H9 (cell line): ENCODE data around the gene ABCA6. TPM values are rescaled to one million over a fixed set of nuclear protein-coding genes. Genes with fewer than 3 reads are reported as not detected.

Source experiments
- DNase-seq: peaks from one replicate; pipeline ENCODE4 v3.0.0-alpha.2; 2017
- H2AFZ ChIP-seq: one replicate; pipeline ENCODE4 v1.6.1; 2013; ENCODE audit warnings: mild to moderate bottlenecking, low read length, control low read depth, moderate library complexity
- H2AK5ac ChIP-seq: 2 replicates; pipeline ENCODE4 v1.6.1; 2013; ENCODE audit warnings: low read length, control low read depth, mixed read lengths; ENCODE audit not compliant: insufficient read length
- H2BK120ac ChIP-seq: one replicate; pipeline ENCODE4 v1.6.1; 2013; ENCODE audit warnings: low read depth, mild to moderate bottlenecking, low read length, control low read depth, inconsistent platforms; ENCODE audit not compliant: poor library complexity, severe bottlenecking
- H2BK12ac ChIP-seq: 2 replicates; pipeline ENCODE4 v1.6.1; 2013; ENCODE audit warnings: low read length, control low read depth, mixed read lengths, low read depth; ENCODE audit not compliant: insufficient read length
- H2BK15ac ChIP-seq: 2 replicates; pipeline ENCODE4 v1.6.1; 2013; ENCODE audit warnings: low read depth, low read length, control low read depth
- H2BK20ac ChIP-seq: one replicate; pipeline ENCODE4 v1.6.1; 2013; ENCODE audit warnings: low read depth, mild to moderate bottlenecking, low read length, control low read depth, inconsistent platforms; ENCODE audit not compliant: poor library complexity, severe bottlenecking
- H2BK5ac ChIP-seq: 2 replicates; pipeline ENCODE4 v1.6.1; 2013; ENCODE audit warnings: low read length, control low read depth, mixed read lengths; ENCODE audit not compliant: insufficient read length
- H3K14ac ChIP-seq: 2 replicates; pipeline ENCODE4 v1.6.1; 2013; ENCODE audit warnings: low read length, control low read depth; ENCODE audit not compliant: insufficient read depth
- H3K18ac ChIP-seq: 2 replicates; pipeline ENCODE4 v1.6.1; 2013; ENCODE audit warnings: low read depth, mild to moderate bottlenecking, mixed read lengths, low read length, control low read depth; ENCODE audit not compliant: insufficient read length
- H3K23ac ChIP-seq: 2 replicates; pipeline ENCODE4 v1.6.1; 2013; ENCODE audit warnings: low read length, control low read depth, mixed read lengths, low read depth; ENCODE audit not compliant: insufficient read length
- H3K23me2 ChIP-seq: 2 replicates; pipeline ENCODE4 v1.6.1; 2013; ENCODE audit warnings: low read depth, mild to moderate bottlenecking, mixed read lengths, low read length, control low read depth; ENCODE audit not compliant: insufficient read length, poor library complexity, severe bottlenecking
- H3K27ac ChIP-seq: 2 replicates; pipeline ENCODE4 v1.5.1; 2013; ENCODE audit warnings: low read length, control low read depth, mixed read lengths, low read depth; ENCODE audit not compliant: insufficient read length
- H3K27me3 ChIP-seq: 2 replicates; pipeline ENCODE4 v1.6.1; 2013; ENCODE audit warnings: low read length, control low read depth, inconsistent platforms; ENCODE audit not compliant: insufficient read depth
- H3K4ac ChIP-seq: 2 replicates; pipeline ENCODE4 v1.6.1; 2013; ENCODE audit warnings: low read depth, mild to moderate bottlenecking, control low read depth, inconsistent platforms, low read length, moderate library complexity
- H3K4me1 ChIP-seq: 2 replicates; pipeline ENCODE4 v1.6.1; 2013; ENCODE audit warnings: low read length, control low read depth, inconsistent platforms; ENCODE audit not compliant: insufficient read depth
- H3K4me2 ChIP-seq: 2 replicates; pipeline ENCODE4 v1.6.1; 2013; ENCODE audit warnings: low read length, control low read depth, mixed read lengths; ENCODE audit not compliant: insufficient read length, insufficient read depth
- H3K56ac ChIP-seq: 2 replicates; pipeline ENCODE4 v1.6.1; 2013; ENCODE audit warnings: low read depth, mild to moderate bottlenecking, mixed read lengths, low read length, control low read depth; ENCODE audit not compliant: insufficient read length
- H3K79me1 ChIP-seq: 2 replicates; pipeline ENCODE4 v1.6.1; 2013; ENCODE audit warnings: low read depth, mild to moderate bottlenecking, moderate library complexity, low read length, control low read depth, inconsistent platforms; ENCODE audit not compliant: insufficient read depth, poor library complexity, severe bottlenecking
- H3K79me2 ChIP-seq: 2 replicates; pipeline ENCODE4 v1.6.1; 2013; ENCODE audit warnings: low read length, control low read depth, inconsistent platforms; ENCODE audit not compliant: insufficient read depth
- H3K9ac ChIP-seq: 2 replicates; pipeline ENCODE4 v1.6.1; 2013; ENCODE audit warnings: low read length, control low read depth, mixed read lengths; ENCODE audit not compliant: insufficient read length; ENCODE audit errors: extremely low read depth
- H3K9me3 ChIP-seq: one replicate; pipeline ENCODE4 v1.6.1; 2013; ENCODE audit warnings: low read depth, low read length, inconsistent platforms; ENCODE audit not compliant: control insufficient read depth
- H3T11ph ChIP-seq: one replicate; pipeline ENCODE4 v1.6.1; 2013; ENCODE audit warnings: mild to moderate bottlenecking, low read length, control low read depth, inconsistent platforms
- H4K20me1 ChIP-seq: one replicate; pipeline ENCODE4 v1.6.1; 2013; ENCODE audit not compliant: control insufficient read depth, insufficient read length, insufficient read depth
- H4K5ac ChIP-seq: 2 replicates; pipeline ENCODE4 v1.6.1; 2013; ENCODE audit warnings: low read depth, mild to moderate bottlenecking, mixed read lengths, low read length, control low read depth; ENCODE audit not compliant: insufficient read length
- H4K8ac ChIP-seq: replicated peaks from 2 replicates; pipeline ENCODE4 v1.6.1; 2013; ENCODE audit warnings: low read length, control low read depth, mixed read lengths, low read depth; ENCODE audit not compliant: insufficient read length
- H4K91ac ChIP-seq: 2 replicates; pipeline ENCODE4 v1.6.1; 2013; ENCODE audit warnings: low read depth, mild to moderate bottlenecking, moderate library complexity, mixed read lengths, low read length, control low read depth; ENCODE audit not compliant: insufficient read length
- H3K27ac Mint-ChIP-seq, 3 experiments: 2 replicates in 2 of 3; 3 replicates in 1 of 3; pipeline ENCODE4 v1.8.0; 2020 to 2021; ENCODE audit warnings: mixed read lengths in 3 of 3, mild to moderate bottlenecking in 1 of 3, moderate library complexity in 1 of 3
- H3K27me3 Mint-ChIP-seq: 2 replicates; pipeline ENCODE4 v1.8.0; 2021; ENCODE audit warnings: low read depth, mild to moderate bottlenecking, moderate library complexity, mixed read lengths
- H3K36me3 Mint-ChIP-seq, 3 experiments: 2 replicates in 2 of 3; 3 replicates in 1 of 3; pipeline ENCODE4 v1.8.0; 2020 to 2021; ENCODE audit warnings: low read depth in 3 of 3, mixed read lengths in 3 of 3; ENCODE audit not compliant: insufficient read depth in 1 of 3
- H3K4me1 Mint-ChIP-seq, 2 experiments: 2 replicates each; pipeline ENCODE4 v1.8.0; 2020; ENCODE audit warnings: mixed read lengths in 2 of 2
- H3K4me3 Mint-ChIP-seq, 2 experiments: 2 replicates in 1 of 2; 3 replicates in 1 of 2; pipeline ENCODE4 v1.8.0; 2020 to 2021; ENCODE audit warnings: mild to moderate bottlenecking in 2 of 2, mixed read lengths in 2 of 2, moderate library complexity in 1 of 2
- H3K9me3 Mint-ChIP-seq, 2 experiments: 2 replicates in 1 of 2; 3 replicates in 1 of 2; pipeline ENCODE4 v1.8.0; 2020; ENCODE audit warnings: mild to moderate bottlenecking in 2 of 2, mixed read lengths in 2 of 2, moderate library complexity in 1 of 2
- CTCF ChIP-seq: fragments of 200-600 bp; sonication (generic); conservative IDR thresholded peaks from 3 replicates; pipeline ENCODE4 v1.8.0; 2021; ENCODE audit warnings: antibody characterized with exemption, mild to moderate bottlenecking
- WGBS: extraction: QIAGEN DNeasy Blood & Tissue Kit; methylation state at CpG from one replicate; pipeline ENCODE4 v1.1.7; 2013; ENCODE audit warnings: missing lambda C conversion rate, low lambda C conversion rate, mixed read lengths; ENCODE audit not compliant: insufficient read length; ENCODE audit errors: extremely low coverage; 5-methylcytosine and 5-hydroxymethylcytosine counted together
- total RNA-seq: library from RNA; stranded (reverse); gene quantifications from 2 replicates; pipeline ENCODE4 v1.2.1, GENCODE V29; 2021

The ABCA6 gene
- total RNA-seq, 1 experiment from 2014 or later: not detected

GRCh38 chr17:69064001-69064400 lies 77.7 kb downstream of the ABCA6 start:
- Histone ChIP-seq H3K18ac (no peak overlapping the region), H3K27me3 (no peaks in the 10 kb centered on the region), H3K23ac (no peak overlapping the region), H3K9me3 (no peaks in the 10 kb centered on the region), H2AFZ (no peak overlapping the region), H2BK5ac (no peak overlapping the region), H4K8ac (no peak overlapping the region), H2BK20ac (no peak overlapping the region), H4K91ac (no peak overlapping the region), H3K14ac (no peak overlapping the region), H4K20me1 (no peaks in the 10 kb centered on the region), H3K4me2 (no peak overlapping the region), H3K56ac (no peak overlapping the region), H3K27ac (no peak overlapping the region), H4K5ac (no peak overlapping the region), H2BK15ac (no peak overlapping the region), H3K79me2 (no peaks in the 10 kb centered on the region), H3K79me1 (no peaks in the 10 kb centered on the region), H3T11ph (no peak overlapping the region), H3K4me1 (no peaks in the 10 kb centered on the region), H3K4ac (no peak overlapping the region), H2BK12ac (no peak overlapping the region), H2BK120ac (no peak overlapping the region), H2AK5ac (no peak overlapping the region), H3K23me2 (no peaks in the 10 kb centered on the region), H3K9ac (no peak overlapping the region)
- H3K4me3 Mint-ChIP-seq: no peak overlapping the region
- H3K36me3 Mint-ChIP-seq: no peaks in the 10 kb centered on the region
- no peak overlapping the region for H3K27ac Mint-ChIP-seq
- H3K27me3 Mint-ChIP-seq: no peaks in the 10 kb centered on the region
- H3K4me1 Mint-ChIP-seq: peaks cover 2 to 5% of the 10 kb centered on the region in 2 experiments
- H3K9me3 Mint-ChIP-seq: no peaks in the 10 kb centered on the region
- DNase-seq: no peak
- TF ChIP-seq CTCF: no peak
- WGBS: no CpG with 5 or more reads among the region's 2 CpGs
